Measurements from ENCODE around the gene FAM98B. TPM values are rescaled to one million over a fixed set of nuclear protein-coding genes. Genes with fewer than 3 reads are reported as not detected.

The FAM98B gene
- total and polyA plus RNA-seq, 4 experiments from 2014 or later = 3.3 to 26.3 (median 12.6) TPM

DNA sequence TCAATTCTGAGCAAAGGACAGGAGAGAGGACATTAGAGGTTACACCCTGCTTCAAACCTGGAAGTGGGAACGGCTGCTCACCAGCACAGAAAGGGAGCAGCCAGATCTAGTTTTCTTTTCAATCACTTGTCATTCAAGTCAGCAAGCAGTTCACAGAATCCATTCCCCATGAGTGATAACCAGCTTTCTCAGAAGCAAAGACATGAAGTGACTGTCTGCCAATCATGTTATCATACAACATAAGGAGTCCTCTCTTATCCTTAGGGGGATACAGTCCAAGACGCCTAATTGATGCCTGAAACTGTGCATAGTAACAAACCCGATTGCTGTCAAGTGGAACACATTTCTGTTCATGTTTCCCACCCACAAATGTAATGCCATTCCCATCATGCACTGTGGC, 54.7 kb downstream of the FAM98B start:
- POLR2A ChIA-PET (ENCODE audit: partially characterized antibody) = interaction anchor here (1.0 to 1.9 kb wide), 4 partner anchors 18 to 191 kb away, joined by 3 to 5 read pairs (median 3); partner anchors contain the start of gene RASGRP1

DNA sequence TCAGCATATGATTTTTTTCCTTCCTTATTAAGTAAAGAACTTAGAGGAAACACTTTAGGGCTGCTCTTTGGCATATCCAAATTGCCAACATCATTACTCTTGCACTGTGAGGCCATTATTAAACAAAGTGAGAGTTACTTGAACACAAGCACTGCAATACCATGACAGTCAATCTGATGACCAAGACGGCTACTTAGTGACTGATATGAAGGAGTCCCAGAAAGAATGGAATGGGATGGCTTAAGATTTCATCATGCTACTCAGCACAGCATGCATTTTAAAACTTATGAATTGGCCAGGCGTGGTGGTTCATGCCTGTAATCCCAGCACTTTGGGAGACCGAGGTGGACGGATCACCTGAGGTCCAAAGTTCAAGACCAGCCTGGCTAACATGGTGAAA, 55.2 kb downstream of the FAM98B start:
- Histone ChIP-seq H3K27me3 (ENCODE audit: insufficient read depth, low read length) (no peaks in the 10 kb centered on the region), H3K4me1 (ENCODE audit: insufficient read depth, low read length) (peaks cover 3% of the 10 kb centered on the region), H3K36me3 (ENCODE audit: insufficient read depth, low read length) (peaks cover 88% of the 10 kb centered on the region), H3K4me3 (ENCODE audit: low read length in 2 of 2) (no peak overlapping the region), H3K9me3 (ENCODE audit: control insufficient read depth in 1 of 2, low read length in 2 of 2) (no peaks in the 10 kb centered on the region), H3K27ac (ENCODE audit: low read depth, low read length) (no peak overlapping the region)
- peak overlapping the region; percentile 37 to 80 (median 69) for H3K27ac Mint-ChIP-seq
- no peaks in the 10 kb centered on the region for H3K9me3 Mint-ChIP-seq
- intact Hi-C loops (cut with micrococcal nuclease) = no loop called here
- POLR2A ChIA-PET (ENCODE audit: partially characterized antibody) = interaction anchor here (1.2 kb wide), 1 partner anchor 191 kb away, joined by 3 read pairs; no protein-coding TSS in a partner anchor
- H3K4me1 Mint-ChIP-seq = peaks cover 5 to 26% (median 8%) of the 10 kb centered on the region in 4 donors
- H3K4me3 Mint-ChIP-seq = no peak overlapping the region
- peaks cover 73 to 93% of the 10 kb centered on the region in 2 donors for H3K36me3 Mint-ChIP-seq
- no peaks in the 10 kb centered on the region for H3K27me3 Mint-ChIP-seq
- no peak for DNase-seq
- CTCF ChIA-PET (ENCODE audit: partially characterized antibody) = interaction anchor here (1.9 to 6.5 kb wide), 3 partner anchors 55 to 180 kb away, joined by 7 to 55 read pairs (median 9); no protein-coding TSS in a partner anchor

More for the DNA sequence above, 54.7 kb downstream of the FAM98B start:
- Histone ChIP-seq H3K27me3 (ENCODE audit: insufficient read depth, low read length) (no peaks in the 10 kb centered on the region), H3K4me3 (ENCODE audit: low read length in 2 of 2) (no peak overlapping the region), H3K4me1 (ENCODE audit: insufficient read depth, low read length) (peaks cover 3% of the 10 kb centered on the region), H3K9me3 (ENCODE audit: control insufficient read depth in 1 of 2, low read length in 2 of 2) (no peaks in the 10 kb centered on the region), H3K27ac (ENCODE audit: low read depth, low read length) (no peak overlapping the region), H3K36me3 (ENCODE audit: insufficient read depth, low read length) (peaks cover 88% of the 10 kb centered on the region)
- H3K27ac Mint-ChIP-seq = peak overlapping the region; percentile 11 to 78 (median 69)
- H3K4me3 Mint-ChIP-seq = no peak overlapping the region
- H3K36me3 Mint-ChIP-seq = peaks cover 73 to 92% of the 10 kb centered on the region in 2 donors
- DNase-seq = no peak
- H3K9me3 Mint-ChIP-seq = no peaks in the 10 kb centered on the region
- H3K4me1 Mint-ChIP-seq = peaks cover 5 to 22% (median 7%) of the 10 kb centered on the region in 4 donors
- CTCF ChIA-PET (ENCODE audit: partially characterized antibody) = interaction anchor here (0.9 to 1.3 kb wide), 2 partner anchors 182 to 197 kb away, joined by 3 read pairs; no protein-coding TSS in a partner anchor
- no peaks in the 10 kb centered on the region for H3K27me3 Mint-ChIP-seq
- intact Hi-C loops (cut with micrococcal nuclease) = no loop called here

DNA sequence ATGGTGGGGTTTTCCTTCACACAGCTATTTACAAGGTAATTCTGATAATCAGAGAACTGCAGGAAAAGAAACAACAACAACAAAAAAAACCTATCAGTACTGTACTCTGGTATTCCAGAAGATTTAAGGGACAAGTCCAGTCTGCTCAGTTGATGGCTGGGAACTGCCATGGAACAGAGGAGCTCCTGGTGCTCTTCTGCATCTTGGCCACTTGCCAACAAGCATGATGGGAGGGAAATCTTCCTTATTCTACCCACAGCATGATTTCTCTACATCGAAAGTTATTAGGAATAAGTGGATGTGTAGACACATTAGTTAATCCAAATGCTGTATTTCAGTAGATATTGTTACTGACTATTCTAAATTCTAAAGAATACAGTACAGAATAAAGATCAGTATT, 59.0 kb downstream of the FAM98B start:
- intact Hi-C loops (cut with micrococcal nuclease) = no loop called here
- no peak overlapping the region for H3K4me3 ChIP-seq (ENCODE audit: low read length in 2 of 2)
- POLR2A ChIA-PET (ENCODE audit: partially characterized antibody) = interaction anchor here (1.0 to 1.3 kb wide), 3 partner anchors 9 to 140 kb away, joined by 3 to 5 read pairs (median 3); no protein-coding TSS in a partner anchor
- Mint-ChIP-seq H3K4me1 (peaks cover 11 to 26% (median 13%) of the 10 kb centered on the region in 4 donors), H3K9me3 (no peaks in the 10 kb centered on the region), H3K27me3 (no peaks in the 10 kb centered on the region), H3K36me3 (peaks cover 75 to 95% of the 10 kb centered on the region in 2 donors), H3K4me3 (no peak overlapping the region), H3K27ac (peak overlapping the region; percentile 18 to 68 (median 47))
- no peaks in the 10 kb centered on the region for H3K27me3 ChIP-seq (ENCODE audit: insufficient read depth, low read length)
- DNase-seq = no peak
- peaks cover 3% of the 10 kb centered on the region for H3K4me1 ChIP-seq (ENCODE audit: insufficient read depth, low read length)
- peaks cover 86% of the 10 kb centered on the region for H3K36me3 ChIP-seq (ENCODE audit: insufficient read depth, low read length)
- H3K27ac ChIP-seq (ENCODE audit: low read depth, low read length) = peak overlapping the region; percentile 2
- H3K9me3 ChIP-seq (ENCODE audit: control insufficient read depth in 1 of 2, low read length in 2 of 2) = no peaks in the 10 kb centered on the region
- CTCF ChIA-PET (ENCODE audit: partially characterized antibody) = interaction anchor here (0.8 to 6.5 kb wide), 8 partner anchors 10 to 186 kb away, joined by 3 to 55 read pairs (median 4); partner anchors contain the start of gene RASGRP1

DNA sequence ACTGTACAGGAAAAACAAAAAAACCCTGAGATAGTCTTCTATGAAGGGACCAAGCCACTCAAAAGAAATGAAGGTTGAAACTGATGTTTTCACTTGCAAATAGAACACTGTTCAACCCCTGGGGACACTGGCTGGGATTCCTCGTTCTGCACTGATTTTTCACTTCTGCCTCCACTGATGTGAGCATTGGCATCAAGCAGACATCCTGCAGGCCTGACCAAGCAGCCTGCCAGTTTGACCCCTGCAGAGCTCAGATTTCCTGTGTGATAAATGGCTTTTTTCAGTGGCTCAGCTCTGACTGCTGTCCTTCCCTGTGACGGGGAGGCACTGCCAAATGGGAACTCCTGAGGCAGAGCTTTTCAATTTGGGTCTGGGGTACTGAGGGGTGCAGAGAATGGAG, 60.7 kb downstream of the FAM98B start:
- peaks cover 7% of the 10 kb centered on the region for H3K4me1 ChIP-seq (ENCODE audit: insufficient read depth, low read length)
- H3K27me3 ChIP-seq (ENCODE audit: insufficient read depth, low read length) = no peaks in the 10 kb centered on the region
- POLR2A ChIA-PET (ENCODE audit: partially characterized antibody) = interaction anchor here (0.9 to 1.5 kb wide), 2 partner anchors 49 to 137 kb away, joined by 3 to 6 read pairs; no protein-coding TSS in a partner anchor
- Mint-ChIP-seq H3K9me3 (no peaks in the 10 kb centered on the region), H3K36me3 (peaks cover 74 to 92% of the 10 kb centered on the region in 2 donors), H3K4me3 (no peak overlapping the region), H3K4me1 (peaks cover 12 to 24% (median 19%) of the 10 kb centered on the region in 4 donors), H3K27me3 (no peaks in the 10 kb centered on the region), H3K27ac (peak overlapping the region; percentile 15 to 90 (median 72))
- no peak for DNase-seq
- no peak overlapping the region for H3K4me3 ChIP-seq (ENCODE audit: low read length in 2 of 2)
- peaks cover 92% of the 10 kb centered on the region for H3K36me3 ChIP-seq (ENCODE audit: insufficient read depth, low read length)
- H3K9me3 ChIP-seq (ENCODE audit: control insufficient read depth in 1 of 2, low read length in 2 of 2) = no peaks in the 10 kb centered on the region
- intact Hi-C loops (cut with micrococcal nuclease) = no loop called here
- CTCF ChIA-PET (ENCODE audit: partially characterized antibody) = interaction anchor here (1.0 to 6.5 kb wide), 4 partner anchors 9 to 174 kb away, joined by 3 to 55 read pairs (median 4); no protein-coding TSS in a partner anchor
- H3K27ac ChIP-seq (ENCODE audit: low read depth, low read length) = no peak overlapping the region

DNA sequence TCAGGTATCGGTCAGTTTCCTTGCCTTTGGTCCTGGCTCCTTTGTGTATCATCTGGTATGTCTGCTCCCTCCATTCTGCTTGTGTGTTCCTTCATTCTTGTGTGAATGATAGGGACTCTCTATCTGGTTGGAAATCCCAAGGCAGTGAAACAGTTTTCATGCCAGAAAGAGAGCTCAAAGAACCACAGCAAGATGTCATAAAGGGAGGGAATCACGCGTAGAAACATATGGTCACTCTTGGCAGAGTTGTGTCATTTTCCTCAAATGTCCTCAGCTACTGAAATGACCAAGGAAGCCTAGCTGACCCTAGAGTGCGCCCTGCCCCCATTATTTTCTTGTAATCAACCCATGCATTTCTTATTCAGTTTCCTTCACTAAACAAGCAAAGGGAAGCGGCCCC, 62.7 kb downstream of the FAM98B start:
- peaks cover 81% of the 10 kb centered on the region for H3K36me3 ChIP-seq (ENCODE audit: insufficient read depth, low read length)
- no peak for DNase-seq
- no peaks in the 10 kb centered on the region for H3K9me3 ChIP-seq (ENCODE audit: control insufficient read depth in 1 of 2, low read length in 2 of 2)
- ChIA-PET CTCF (ENCODE audit: partially characterized antibody) (interaction anchor here (1.5 to 2.9 kb wide), 5 partner anchors 13 to 174 kb away, joined by 5 to 13 read pairs (median 8); partner anchors contain the start of gene RASGRP1), POLR2A (ENCODE audit: partially characterized antibody) (interaction anchor here (0.9 to 1.4 kb wide), 3 partner anchors 13 to 173 kb away, joined by 3 to 7 read pairs (median 5); partner anchors contain the start of gene RASGRP1)
- Mint-ChIP-seq H3K27ac (peak overlapping the region in 4 of 7 donors; percentile 56 to 87 (median 71)), H3K4me1 (peaks cover 18 to 26% (median 25%) of the 10 kb centered on the region in 4 donors), H3K4me3 (no peak overlapping the region), H3K36me3 (peaks cover 65 to 88% of the 10 kb centered on the region in 2 donors), H3K9me3 (no peaks in the 10 kb centered on the region), H3K27me3 (no peaks in the 10 kb centered on the region)
- no peak overlapping the region for H3K4me3 ChIP-seq (ENCODE audit: low read length in 2 of 2)
- intact Hi-C loops (cut with micrococcal nuclease) = loop anchor here (5.0 kb wide), 1 partner anchor 46 kb away; the partner anchor contains the start of gene RASGRP1
- H3K27me3 ChIP-seq (ENCODE audit: insufficient read depth, low read length) = no peaks in the 10 kb centered on the region
- peaks cover 22% of the 10 kb centered on the region for H3K4me1 ChIP-seq (ENCODE audit: insufficient read depth, low read length)
- no peak overlapping the region for H3K27ac ChIP-seq (ENCODE audit: low read depth, low read length)

DNA sequence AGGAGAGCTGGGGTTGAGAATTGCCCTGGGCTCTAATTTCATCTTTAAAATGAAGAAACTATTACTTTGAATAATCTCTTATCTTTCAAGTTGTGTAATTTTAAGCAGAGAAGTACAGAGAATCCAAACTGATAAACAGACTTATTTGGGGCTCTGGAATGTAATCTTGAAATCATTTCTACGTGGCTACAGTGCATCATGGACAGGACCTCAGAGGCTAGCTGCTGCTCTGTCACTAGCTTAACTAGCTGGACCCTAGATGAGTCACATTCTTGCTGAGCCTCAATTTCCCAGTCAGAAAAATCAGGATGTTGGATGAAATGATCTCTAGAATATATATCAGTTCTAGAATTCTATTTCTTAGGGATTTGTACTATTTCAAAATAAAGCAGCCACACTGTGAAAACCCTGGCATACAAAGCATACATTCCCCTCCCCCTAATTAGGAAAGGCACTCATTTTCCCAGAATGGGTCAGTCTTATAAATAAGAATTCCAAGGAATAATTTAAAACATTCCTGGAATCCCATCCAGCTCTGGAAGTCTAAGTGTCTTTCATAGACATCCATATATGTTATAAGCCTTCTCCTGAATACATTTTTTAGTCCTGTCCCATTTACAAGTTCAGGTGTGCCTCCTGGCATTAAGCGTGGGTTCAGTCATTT, 63.5 kb downstream of the FAM98B start:
- H3K4me3 ChIP-seq (ENCODE audit: low read length in 2 of 2) = no peak overlapping the region
- Mint-ChIP-seq H3K4me1 (peaks cover 25 to 35% (median 30%) of the 10 kb centered on the region in 4 donors), H3K27me3 (no peaks in the 10 kb centered on the region), H3K27ac (peak overlapping the region in 5 of 7 donors; percentile 24 to 89 (median 72)), H3K36me3 (peaks cover 61 to 85% of the 10 kb centered on the region in 2 donors), H3K9me3 (no peaks in the 10 kb centered on the region), H3K4me3 (no peak overlapping the region)
- peaks cover 74% of the 10 kb centered on the region for H3K36me3 ChIP-seq (ENCODE audit: insufficient read depth, low read length)
- peaks cover 30% of the 10 kb centered on the region for H3K4me1 ChIP-seq (ENCODE audit: insufficient read depth, low read length)
- intact Hi-C loops (cut with micrococcal nuclease) = loop anchor here (5.0 kb wide), 1 partner anchor 45 kb away; the partner anchor contains the start of gene RASGRP1
- H3K27me3 ChIP-seq (ENCODE audit: insufficient read depth, low read length) = no peaks in the 10 kb centered on the region
- ChIA-PET POLR2A (ENCODE audit: partially characterized antibody) (interaction anchor here (1.0 to 1.4 kb wide), 3 partner anchors 14 to 172 kb away, joined by 3 to 7 read pairs (median 3); partner anchors contain the start of gene RASGRP1), CTCF (ENCODE audit: partially characterized antibody) (interaction anchor here (1.5 to 2.9 kb wide), 5 partner anchors 13 to 173 kb away, joined by 5 to 13 read pairs (median 8); partner anchors contain the start of gene RASGRP1)
- DNase-seq = no peak
- peak overlapping the region; percentile 27 for H3K27ac ChIP-seq (ENCODE audit: low read depth, low read length)
- H3K9me3 ChIP-seq (ENCODE audit: control insufficient read depth in 1 of 2, low read length in 2 of 2) = no peaks in the 10 kb centered on the region
